HTERT RPE-1 (cell line): ENCODE measurements around the gene TERB1.

ENCODE experiments used
- in situ Hi-C: fragments of 300-500 bp; cut with MboI; formaldehyde crosslinking; loops from 4 replicates; pipeline ENCODE4 v1.14.3; 2020; ENCODE audit warnings: low sequenced_read_pairs

The TERB1 gene

DNA sequence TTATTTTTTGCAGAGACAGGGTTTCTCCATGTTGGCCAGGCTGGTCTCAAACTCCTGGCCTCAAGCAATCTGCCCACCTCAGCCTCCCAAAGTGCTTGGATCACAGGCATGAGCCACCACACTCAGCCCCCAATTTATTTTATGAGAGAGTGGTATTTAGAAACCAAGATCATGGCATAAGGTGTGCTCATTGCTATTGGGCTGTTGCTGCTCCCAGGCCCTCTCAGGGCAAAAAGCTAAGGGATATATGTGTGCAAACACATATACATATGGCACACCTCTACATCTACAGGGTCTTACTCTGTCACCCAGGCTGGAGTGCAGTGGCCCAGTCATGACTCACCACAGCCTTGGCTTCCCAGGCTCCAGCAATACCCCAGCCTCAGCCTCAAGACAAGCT lies 89.8 kb downstream of the TERB1 start:
- in situ Hi-C loops = no loop called here

DNA sequence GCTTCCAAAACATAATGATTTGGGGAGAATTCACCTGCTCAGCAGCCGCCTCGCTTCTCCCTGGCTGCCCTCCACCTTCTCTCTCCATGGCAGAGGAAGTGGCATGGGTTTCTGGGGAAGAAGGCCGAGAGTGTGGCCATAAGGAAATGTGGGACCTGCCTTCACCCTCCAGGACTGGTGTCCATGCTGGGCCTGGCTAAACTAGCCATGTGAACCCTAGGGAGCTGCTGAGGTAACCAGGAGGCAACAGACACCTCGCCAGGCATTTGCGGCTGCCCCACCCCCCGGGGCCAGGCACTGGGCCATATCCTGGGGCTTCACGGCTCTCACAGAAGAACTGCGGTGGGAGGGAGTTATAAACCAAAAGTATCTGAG lies 94.9 kb downstream of the TERB1 start:
- in situ Hi-C loops = no loop called here

GRCh38 chr16:66705790-66706505 lies 95.4 kb downstream of the TERB1 start:
- in situ Hi-C loops = no loop called here
